Measurements from ENCODE around the gene NOX4. TPM values are rescaled to one million over a fixed set of nuclear protein-coding genes. Genes with fewer than 3 reads are reported as not detected.
"Not testable (repeated sequence)": the region's sequence is repeated elsewhere in the genome, so short reads cannot be mapped to it uniquely, and the experiment has no call there.

Gene NOX4
- total and polyA plus RNA-seq, 10 donors = 0.54 to 3.9 (median 0.97) TPM

- no peaks in the 10 kb centered on the region for H3K36me3 ChIP-seq
- 43 to 59% (median 50%) methylated on average over 2 of the region's 2 CpGs for WGBS, 5 donors
- TF ChIP-seq POLR2AphosphoS5 (IDR thresholded peaks at IDR 0.05) = no peak
- no peak for TF ChIP-seq CTCF (IDR thresholded peaks at IDR 0.05 in 8 of 11, conservative IDR thresholded peaks at IDR 0.05 in 3 of 11)
Observed at GRCh38 chr11:89421718-89422117, 69.5 kb downstream of the NOX4 start.

GRCh38 chr11:89420981-89421380, 70.2 kb downstream of the NOX4 start:
- 70 to 82% (median 77%) methylated on average over 3 of the region's 3 CpGs for WGBS, 5 donors
- intact Hi-C loops (cut with DNase I; ENCODE audit: low total_unique reads) = no loop called here
- H3K9me3 ChIP-seq = no peaks in the 10 kb centered on the region
- H3K4me1 ChIP-seq = no peaks in the 10 kb centered on the region
- H3K27me3 ChIP-seq (replicated peaks in 1 of 7) = no peaks in the 10 kb centered on the region
- no peaks in the 10 kb centered on the region for H3K36me3 ChIP-seq
- DNase-seq = no peak
- TF ChIP-seq POLR2A (IDR thresholded peaks at IDR 0.05) = no peak
- no peak for TF ChIP-seq POLR2AphosphoS5 (IDR thresholded peaks at IDR 0.05)
- no peak for TF ChIP-seq CTCF (IDR thresholded peaks at IDR 0.05 in 8 of 11, conservative IDR thresholded peaks at IDR 0.05 in 3 of 11)
- H3K4me3 ChIP-seq = no peak overlapping the region
- H3K27ac ChIP-seq = no peak overlapping the region

More at GRCh38 chr11:89421718-89422117, 69.5 kb downstream of the NOX4 start:
- Histone ChIP-seq H3K9me3 (peaks cover 0 to 5% (median 0%) of the 10 kb centered on the region in 8 donors), H3K4me3 (no peak overlapping the region), H3K4me1 (no peaks in the 10 kb centered on the region), H3K27me3 (replicated peaks in 1 of 7) (no peaks in the 10 kb centered on the region), H3K27ac (no peak overlapping the region)
- intact Hi-C loops (cut with DNase I; ENCODE audit: low total_unique reads) = no loop called here
- no peak for DNase-seq

GRCh38 chr11:89416961-89417360, 74.2 kb downstream of the NOX4 start:
- intact Hi-C loops (cut with DNase I; ENCODE audit: low total_unique reads) = no loop called here
- Histone ChIP-seq H3K27ac (no peak overlapping the region), H3K27me3 (replicated peaks in 1 of 7) (no peaks in the 10 kb centered on the region), H3K4me1 (no peaks in the 10 kb centered on the region), H3K36me3 (no peaks in the 10 kb centered on the region), H3K9me3 (no peaks in the 10 kb centered on the region), H3K4me3 (no peak overlapping the region)
- no peak for DNase-seq
- TF ChIP-seq CTCF (IDR thresholded peaks at IDR 0.05 in 8 of 11, conservative IDR thresholded peaks at IDR 0.05 in 3 of 11) (no peak), POLR2A (IDR thresholded peaks at IDR 0.05) (no peak), POLR2AphosphoS5 (IDR thresholded peaks at IDR 0.05) (no peak)
- WGBS, 5 donors = 37 to 41% (median 38%) methylated on average over 2 of the region's 2 CpGs

GRCh38 chr11:89411112-89411511, 80.1 kb downstream of the NOX4 start:
- H3K27ac ChIP-seq; H3K27me3 ChIP-seq (replicated peaks in 1 of 7); intact Hi-C loops (cut with DNase I; ENCODE audit: low total_unique reads); H3K36me3 ChIP-seq; H3K4me1 ChIP-seq; H3K4me3 ChIP-seq; DNase-seq: not testable (repeated sequence)
- H3K9me3 ChIP-seq = peaks cover 0 to 12% (median 0%) of the 10 kb centered on the region in 8 donors
- 89 to 100% (median 94%) methylated on average over 3 of the region's 3 CpGs for WGBS, 5 donors

GRCh38 chr11:89410666-89411065, 80.5 kb downstream of the NOX4 start:
- WGBS, 5 donors = 63 to 95% (median 80%) methylated on average over 1 of the region's 1 CpG; no CpG with 5 or more reads in 2 of the 5 donors
- H3K27ac ChIP-seq; H3K27me3 ChIP-seq (replicated peaks in 1 of 7); H3K4me1 ChIP-seq; H3K36me3 ChIP-seq; DNase-seq; H3K4me3 ChIP-seq; intact Hi-C loops (cut with DNase I; ENCODE audit: low total_unique reads): not testable (repeated sequence)
- peaks cover 0 to 12% (median 0%) of the 10 kb centered on the region in 8 donors for H3K9me3 ChIP-seq

- peaks cover 0 to 12% (median 0%) of the 10 kb centered on the region in 8 donors for H3K9me3 ChIP-seq
- H3K27ac ChIP-seq; DNase-seq; H3K4me1 ChIP-seq; H3K4me3 ChIP-seq; intact Hi-C loops (cut with DNase I; ENCODE audit: low total_unique reads); H3K36me3 ChIP-seq; H3K27me3 ChIP-seq (replicated peaks in 1 of 7): not testable (repeated sequence)
- 83 to 89% (median 85%) methylated on average over 2 of the region's 2 CpGs for WGBS, 5 donors
Observed at GRCh38 chr11:89408441-89408840, 82.7 kb downstream of the NOX4 start.
